ENCODE data around the gene B3GNT8.
"Not testable (repeated sequence)": the region's sequence is repeated elsewhere in the genome, so short reads cannot be mapped to it uniquely, and the experiment has no call there.

- TF ChIP-seq POLR2A (IDR thresholded peaks at IDR 0.05); CTCF (IDR thresholded peaks at IDR 0.05); POLR2AphosphoS5 (IDR thresholded peaks at IDR 0.05; ENCODE audit: insufficient read depth in 1 of 2, low read depth in 1 of 2): not testable (repeated sequence)
Observed at GRCh38 chr19:41435376-41435775, 8.2 kb upstream of the B3GNT8 start.

Data from vagina (tissue), 2 donors.